ENCODE measurements around the gene YIF1A. TPM values are rescaled to one million over a fixed set of nuclear protein-coding genes. Genes with fewer than 3 reads are reported as not detected.

Gene YIF1A
- total and polyA plus RNA-seq, 4 donors = 46.6 to 128 (median 114) TPM

- Histone ChIP-seq H3K27ac (ENCODE audit: low read depth in 1 of 2, low read length in 1 of 2) (no peak overlapping the region), H3K27me3 (ENCODE audit: control insufficient read depth in 3 of 3, insufficient read depth in 3 of 3, low read length in 2 of 3) (peaks cover 0 to 19% (median 15%) of the 10 kb centered on the region in 3 donors), H3K9me3 (ENCODE audit: control insufficient read depth in 4 of 4, insufficient read depth in 3 of 4, low read length in 3 of 4) (no peaks in the 10 kb centered on the region), H3K36me3 (ENCODE audit: control insufficient read depth in 4 of 4, insufficient read depth in 4 of 4, low read length in 4 of 4) (no peaks in the 10 kb centered on the region), H3K9ac (ENCODE audit: insufficient read depth in 1 of 2, low read length in 2 of 2) (no peak overlapping the region), H3K4me1 (ENCODE audit: control insufficient read depth in 5 of 5, insufficient read depth in 5 of 5, low read length in 5 of 5) (no peaks in the 10 kb centered on the region), H3K4me3 (no peak overlapping the region)
- WGBS, 2 donors = 51 to 57% methylated on average over 8 of the region's 8 CpGs
- DNase-seq = no peak
- no peak for TF ChIP-seq CTCF (IDR thresholded peaks at IDR 0.05; ENCODE audit: control extremely low read depth, extremely low read depth)
- ATAC-seq (ENCODE audit: insufficient read depth, low FRiP score) = no peak
These were observed 8.7 kb upstream of the YIF1A start for GRCh38 chr11:66297610-66298009.

GRCh38 chr11:66294626-66295620, 6.0 kb upstream of the YIF1A start:
- WGBS, 2 donors = 76 to 87% methylated on average over 113 to 123 of the region's 123 CpGs
- Histone ChIP-seq H3K9ac (ENCODE audit: insufficient read depth in 1 of 2, low read length in 2 of 2) (no peak overlapping the region), H3K27me3 (ENCODE audit: control insufficient read depth in 3 of 3, insufficient read depth in 3 of 3, low read length in 2 of 3) (peaks cover 0 to 29% (median 25%) of the 10 kb centered on the region in 3 donors), H3K27ac (ENCODE audit: low read depth in 1 of 2, low read length in 1 of 2) (no peak overlapping the region), H3K9me3 (ENCODE audit: control insufficient read depth in 4 of 4, insufficient read depth in 3 of 4, low read length in 3 of 4) (no peaks in the 10 kb centered on the region), H3K36me3 (ENCODE audit: control insufficient read depth in 4 of 4, insufficient read depth in 4 of 4, low read length in 4 of 4) (no peaks in the 10 kb centered on the region), H3K4me1 (ENCODE audit: control insufficient read depth in 5 of 5, insufficient read depth in 5 of 5, low read length in 5 of 5) (peaks cover 0 to 10% (median 4%) of the 10 kb centered on the region in 5 donors), H3K4me3 (no peak overlapping the region)
- ATAC-seq (ENCODE audit: insufficient read depth, low FRiP score) (no peak), DNase-seq (no peak)
- TF ChIP-seq CTCF (IDR thresholded peaks at IDR 0.05; ENCODE audit: control extremely low read depth, extremely low read depth) = no peak

- Histone ChIP-seq H3K36me3 (ENCODE audit: control insufficient read depth in 4 of 4, insufficient read depth in 4 of 4, low read length in 4 of 4) (no peaks in the 10 kb centered on the region), H3K9me3 (ENCODE audit: control insufficient read depth in 4 of 4, insufficient read depth in 3 of 4, low read length in 3 of 4) (no peaks in the 10 kb centered on the region), H3K27ac (ENCODE audit: low read depth in 1 of 2, low read length in 1 of 2) (no peak overlapping the region), H3K4me1 (ENCODE audit: control insufficient read depth in 5 of 5, insufficient read depth in 5 of 5, low read length in 5 of 5) (peaks cover 0 to 14% (median 7%) of the 10 kb centered on the region in 5 donors), H3K9ac (ENCODE audit: insufficient read depth in 1 of 2, low read length in 2 of 2) (no peak overlapping the region), H3K4me3 (no peak overlapping the region), H3K27me3 (ENCODE audit: control insufficient read depth in 3 of 3, insufficient read depth in 3 of 3, low read length in 2 of 3) (peaks cover 0 to 29% (median 25%) of the 10 kb centered on the region in 3 donors)
- DNase-seq (no peak), ATAC-seq (ENCODE audit: insufficient read depth, low FRiP score) (no peak)
- 72 to 83% methylated on average over 30 of the region's 30 CpGs for WGBS, 2 donors
- no peak for TF ChIP-seq CTCF (IDR thresholded peaks at IDR 0.05; ENCODE audit: control extremely low read depth, extremely low read depth)
These were observed 5.1 kb upstream of the YIF1A start for GRCh38 chr11:66293777-66294625.

All from lung (tissue), 12 donors.